Inferior parietal cortex (tissue), 1 donor: ENCODE results near the gene DLGAP1.

Experiments
- DNase-seq: peaks from one replicate; pipeline ENCODE4 v3.0.0-alpha.2; 2016; ENCODE audit errors: extremely low spot score

DLGAP1 gene

DNA sequence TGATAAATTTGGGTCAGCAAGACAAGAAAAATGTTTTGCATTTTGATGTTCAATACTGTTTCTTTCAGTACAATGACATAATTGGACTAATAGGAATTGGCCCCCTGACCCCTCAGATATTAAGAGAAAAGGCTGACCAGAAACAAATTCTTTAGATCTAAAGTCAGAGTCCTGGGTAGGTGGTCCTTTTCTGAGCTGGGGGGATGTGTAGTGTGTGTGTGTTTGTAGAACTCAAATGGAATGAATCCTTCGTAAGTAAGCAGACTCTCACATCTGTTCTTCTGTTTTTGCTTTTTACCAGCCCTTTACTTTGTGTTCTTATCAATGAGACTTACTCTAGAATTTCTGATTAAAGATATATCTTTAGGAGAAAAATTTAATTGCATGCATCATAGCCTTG, 677.4 kb downstream of the DLGAP1 start:
- DNase-seq = no peak

DNA sequence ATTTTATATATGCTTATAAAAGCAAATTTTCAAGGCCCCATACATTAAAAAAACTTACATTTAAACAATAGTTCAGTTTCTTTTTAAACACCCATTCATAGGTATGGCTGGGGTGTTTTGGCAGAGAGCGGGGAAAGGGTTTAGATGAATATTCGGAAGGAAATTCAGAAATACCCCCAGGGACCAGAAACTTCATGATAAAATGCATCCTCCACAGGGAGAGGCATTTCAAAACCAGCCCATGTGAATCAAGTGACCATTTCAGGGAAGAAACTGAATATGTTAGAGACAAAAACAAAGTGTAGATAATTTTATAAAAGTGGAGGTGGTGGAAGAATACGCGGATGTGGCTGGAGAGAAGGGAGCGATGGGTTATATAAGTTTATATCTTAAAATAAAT, 678.0 kb downstream of the DLGAP1 start:
- DNase-seq = no peak

- DNase-seq = no peak
These were observed 679.1 kb downstream of the DLGAP1 start for GRCh38 chr18:3775996-3776395.

DNA sequence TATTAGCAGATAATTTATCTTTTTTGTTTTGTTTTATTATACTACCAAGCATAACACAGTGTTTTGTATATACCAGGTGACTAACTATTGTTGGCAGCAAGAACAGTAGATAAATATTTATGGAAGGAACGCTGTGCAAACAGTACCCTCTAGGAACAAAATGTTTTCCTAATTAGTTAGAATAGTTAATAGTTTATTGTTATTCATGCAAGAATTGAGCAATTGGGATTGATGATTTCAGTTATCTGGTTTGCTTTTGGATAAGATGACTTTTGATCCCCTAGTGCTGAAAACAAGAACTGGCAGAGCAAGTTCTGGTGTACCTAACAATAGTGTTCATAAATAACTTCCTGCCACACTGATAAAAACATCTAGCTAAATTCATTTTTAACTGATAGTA, 681.8 kb downstream of the DLGAP1 start:
- no peak for DNase-seq

GRCh38 chr18:3771121-3771971, 683.8 kb downstream of the DLGAP1 start:
- DNase-seq = peak; percentile 83

DNA sequence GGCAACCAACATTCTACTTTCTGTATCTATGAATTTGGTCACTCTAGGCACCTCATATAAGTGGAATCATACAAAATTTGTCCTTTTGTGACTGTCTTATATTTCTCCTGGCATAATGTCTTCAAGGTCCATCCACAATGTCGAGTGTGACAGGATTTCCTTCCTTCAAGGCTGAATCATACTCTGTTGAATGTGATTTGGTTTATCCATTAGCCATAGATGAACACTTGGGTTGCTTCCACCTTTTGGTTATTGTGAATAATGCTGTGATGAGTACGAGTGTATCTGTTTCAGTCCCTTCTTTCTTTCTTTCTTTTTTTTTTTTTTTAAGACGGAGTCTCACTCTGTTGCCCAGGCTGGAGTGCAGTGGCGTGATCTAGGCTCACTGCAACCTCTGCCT, 693.8 kb downstream of the DLGAP1 start:
- DNase-seq = no peak

GRCh38 chr18:3760741-3761140, 694.4 kb downstream of the DLGAP1 start:
- DNase-seq = no peak

DNA sequence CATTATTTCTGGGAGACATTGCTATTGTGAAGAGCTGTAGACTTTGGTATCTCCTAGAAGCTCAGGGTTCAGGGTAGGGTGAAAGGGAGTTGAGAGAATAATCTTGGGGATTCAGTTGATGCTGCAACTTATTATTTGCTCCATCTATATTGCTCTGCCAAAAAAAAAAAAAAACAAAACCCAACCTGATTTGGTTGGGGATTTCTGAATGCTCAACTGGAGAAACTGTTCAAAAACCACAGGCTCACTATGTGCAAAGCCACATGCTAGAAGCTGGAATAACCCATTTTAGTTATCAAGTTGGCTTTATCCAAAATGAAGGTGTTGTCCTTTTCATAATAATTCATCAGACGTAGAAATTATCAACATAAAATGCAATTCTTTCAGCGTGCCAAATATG, 696.0 kb downstream of the DLGAP1 start:
- DNase-seq = no peak

- DNase-seq = no peak
These were observed 696.6 kb downstream of the DLGAP1 start for GRCh38 chr18:3758531-3758930.

- DNase-seq = no peak
These were observed 697.7 kb downstream of the DLGAP1 start for GRCh38 chr18:3757361-3757760.

DNA sequence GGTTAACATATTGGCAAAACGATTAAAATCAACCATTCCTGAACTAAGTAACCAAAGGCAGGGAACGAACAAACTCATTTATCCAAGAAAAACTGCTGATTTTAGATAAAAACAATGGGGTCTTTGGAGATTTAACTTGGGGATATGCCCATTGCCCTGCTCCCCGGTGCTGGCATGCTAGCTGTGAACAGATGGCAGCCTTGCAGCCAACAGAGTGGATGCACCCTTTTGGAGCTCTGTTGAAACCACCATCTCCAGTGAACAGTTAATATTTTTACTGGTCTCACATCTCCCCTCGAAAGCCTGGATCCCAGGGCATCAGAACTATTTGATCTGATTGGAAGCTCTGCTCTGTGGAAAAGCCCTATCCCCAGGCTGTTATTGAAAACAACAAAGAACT, 702.0 kb downstream of the DLGAP1 start:
- DNase-seq = no peak

DNA sequence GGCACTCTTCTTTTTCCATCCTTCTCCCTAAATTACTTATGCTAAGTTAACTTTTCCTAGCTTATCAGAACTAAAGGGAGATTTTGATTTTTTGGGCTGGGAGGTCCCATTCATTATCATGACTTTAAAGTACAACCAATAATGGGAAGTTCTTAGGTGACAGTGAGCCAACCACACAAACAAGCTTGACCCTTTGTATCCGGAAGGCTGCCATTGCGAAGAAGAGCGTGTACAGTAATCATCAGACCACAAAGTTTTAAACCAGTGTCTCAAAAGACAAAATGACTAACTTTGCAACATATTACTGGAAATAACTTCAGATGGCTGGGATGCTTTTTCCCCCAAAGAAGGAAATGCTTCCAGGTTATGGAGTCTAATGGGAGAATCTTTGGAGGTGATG, 707.0 kb downstream of the DLGAP1 start:
- no peak for DNase-seq

GRCh38 chr18:3747176-3747973, 707.7 kb downstream of the DLGAP1 start:
- no peak for DNase-seq

DNA sequence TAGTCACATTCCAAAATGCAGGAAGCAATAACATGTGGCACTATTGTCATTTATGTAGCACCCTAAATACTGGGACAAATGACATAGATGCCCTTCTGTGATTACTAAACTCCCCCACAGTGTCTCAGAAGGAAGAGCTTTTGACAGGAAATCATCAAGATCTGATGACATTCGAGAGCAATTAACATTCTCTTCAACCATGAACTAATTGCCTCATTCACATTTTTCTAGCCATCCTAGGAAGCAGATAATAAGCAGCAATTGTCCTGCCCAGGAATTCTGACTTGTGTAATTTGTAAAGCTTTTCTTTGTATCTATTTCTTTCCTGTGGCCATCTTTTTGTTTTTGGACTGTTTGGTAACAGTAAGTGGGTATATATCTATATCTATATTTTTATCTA, 712.6 kb downstream of the DLGAP1 start:
- DNase-seq = no peak

DNA sequence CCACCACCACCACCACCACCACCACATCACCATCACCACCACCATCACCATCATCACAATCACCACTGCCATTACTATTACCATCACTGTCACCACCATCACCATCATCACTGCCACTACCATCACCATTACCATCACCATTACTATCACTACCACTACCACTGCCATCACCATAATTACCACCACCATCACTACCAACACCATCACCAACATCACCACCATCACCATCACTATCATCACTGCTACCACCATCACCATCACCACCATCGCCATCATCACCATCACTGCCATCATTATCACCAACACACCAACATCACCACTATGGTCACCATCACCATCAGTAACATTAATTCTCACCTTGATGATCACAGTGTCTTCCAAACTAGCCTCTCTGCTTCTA, 713.8 kb downstream of the DLGAP1 start:
- no peak for DNase-seq

DNA sequence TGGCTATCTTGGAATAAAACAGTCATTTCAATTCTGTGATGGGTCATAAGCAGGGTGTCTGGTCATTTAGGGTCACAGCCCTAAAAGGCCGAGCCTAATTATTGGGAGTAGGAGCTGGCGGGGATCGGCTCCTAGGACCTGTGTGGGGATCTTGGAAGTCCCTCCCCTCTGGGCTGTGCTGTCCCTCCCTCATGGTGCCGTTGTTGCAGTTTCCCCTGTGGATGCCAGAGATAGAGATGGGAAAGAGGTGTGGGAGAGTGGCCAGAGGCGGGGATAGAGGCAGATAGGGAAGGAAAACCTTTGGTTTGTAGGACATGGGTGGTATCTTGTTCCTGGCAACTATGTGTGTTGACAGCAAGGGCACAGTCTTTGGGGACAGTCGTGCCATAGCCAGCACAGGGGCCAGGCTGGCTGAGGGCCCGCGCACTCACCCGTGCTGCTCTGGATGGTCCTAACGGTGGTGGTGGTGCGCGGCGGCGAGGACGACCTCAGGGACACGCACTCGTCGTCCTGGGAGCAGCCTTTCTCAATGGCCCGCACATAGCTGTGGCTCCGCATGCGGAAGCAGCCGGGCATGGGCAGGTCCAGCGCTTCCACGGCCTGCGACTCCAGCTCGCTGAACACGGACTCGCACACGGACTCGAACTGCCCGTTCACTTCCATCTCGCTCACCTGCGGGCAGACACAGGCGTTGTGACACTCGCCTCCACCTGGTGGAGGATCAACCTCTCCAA, 726.2 kb downstream of the DLGAP1 start:
- no peak for DNase-seq

DNA sequence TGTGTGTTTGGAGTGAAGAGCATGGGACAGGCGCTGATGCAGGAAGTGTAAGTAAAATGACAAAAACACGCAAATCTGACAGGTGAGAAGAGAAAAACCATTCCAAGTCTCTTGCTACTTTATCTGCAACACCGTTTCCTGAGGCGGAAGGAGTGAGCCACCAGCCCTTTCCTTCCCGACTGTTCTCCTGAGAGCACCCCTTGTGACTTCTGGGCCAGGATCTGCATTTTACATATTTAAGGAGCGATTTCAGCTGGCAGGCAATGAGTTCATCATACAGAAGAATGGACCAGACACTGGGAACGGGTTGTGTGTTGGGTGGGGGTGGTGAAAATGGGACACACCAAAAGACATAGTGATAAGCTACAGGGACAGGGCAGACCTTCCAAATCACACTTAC, 727.8 kb downstream of the DLGAP1 start:
- no peak for DNase-seq

DNA sequence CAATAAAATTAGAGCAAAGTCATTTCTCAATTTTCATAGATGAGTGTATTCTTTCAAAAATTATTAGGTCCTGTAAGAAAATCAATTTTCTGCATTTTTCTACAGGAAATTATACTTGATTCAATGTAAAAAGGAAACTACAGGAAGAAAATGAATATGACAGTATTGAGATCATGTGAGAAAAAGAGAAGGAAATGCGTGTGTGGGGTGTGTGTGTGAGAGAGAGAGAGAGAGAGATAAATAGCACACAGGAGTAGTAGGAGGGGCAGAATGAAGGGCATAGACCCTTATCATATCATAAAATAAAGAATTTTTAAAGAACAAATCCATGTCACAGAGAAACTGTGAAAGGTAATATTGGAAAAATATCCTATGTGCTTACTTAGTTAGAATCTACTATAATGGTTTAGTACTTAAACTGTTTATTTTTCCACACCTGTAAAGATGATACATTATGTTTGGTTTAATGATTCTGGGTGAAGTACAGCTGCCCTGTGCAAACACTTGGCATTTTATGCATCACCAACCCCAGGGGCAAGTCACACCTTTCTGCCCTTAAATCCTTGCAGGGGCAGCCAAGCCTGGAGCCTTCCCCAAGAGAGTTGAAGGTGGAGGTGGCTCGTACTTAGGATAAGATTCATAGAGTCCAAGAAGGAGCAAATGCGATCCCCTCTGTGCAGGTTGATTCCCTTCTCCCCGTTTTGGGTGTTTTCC, 728.7 kb downstream of the DLGAP1 start:
- DNase-seq = no peak

- DNase-seq = no peak
These were observed 730.0 kb downstream of the DLGAP1 start for GRCh38 chr18:3725115-3725514.

DNA sequence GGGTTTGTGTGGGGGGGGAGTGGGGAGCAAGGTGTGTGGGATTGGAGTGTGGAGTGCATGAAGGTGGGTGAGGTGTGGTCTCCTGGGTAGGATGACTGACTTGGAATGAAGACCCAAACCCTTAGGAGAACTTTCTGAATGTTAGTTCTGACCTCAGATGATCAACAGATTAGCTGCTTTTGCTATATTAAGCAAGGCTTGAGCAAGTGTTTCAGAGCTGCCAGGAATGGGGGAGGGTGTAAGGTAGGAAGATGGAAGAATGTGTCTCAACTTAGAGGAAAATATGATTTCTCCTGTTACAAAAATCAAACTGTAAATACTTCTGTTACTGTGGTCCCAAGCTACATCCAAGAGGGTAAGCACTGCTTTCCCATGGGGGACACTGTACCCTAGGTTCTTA, 731.6 kb downstream of the DLGAP1 start:
- DNase-seq = no peak

DNA sequence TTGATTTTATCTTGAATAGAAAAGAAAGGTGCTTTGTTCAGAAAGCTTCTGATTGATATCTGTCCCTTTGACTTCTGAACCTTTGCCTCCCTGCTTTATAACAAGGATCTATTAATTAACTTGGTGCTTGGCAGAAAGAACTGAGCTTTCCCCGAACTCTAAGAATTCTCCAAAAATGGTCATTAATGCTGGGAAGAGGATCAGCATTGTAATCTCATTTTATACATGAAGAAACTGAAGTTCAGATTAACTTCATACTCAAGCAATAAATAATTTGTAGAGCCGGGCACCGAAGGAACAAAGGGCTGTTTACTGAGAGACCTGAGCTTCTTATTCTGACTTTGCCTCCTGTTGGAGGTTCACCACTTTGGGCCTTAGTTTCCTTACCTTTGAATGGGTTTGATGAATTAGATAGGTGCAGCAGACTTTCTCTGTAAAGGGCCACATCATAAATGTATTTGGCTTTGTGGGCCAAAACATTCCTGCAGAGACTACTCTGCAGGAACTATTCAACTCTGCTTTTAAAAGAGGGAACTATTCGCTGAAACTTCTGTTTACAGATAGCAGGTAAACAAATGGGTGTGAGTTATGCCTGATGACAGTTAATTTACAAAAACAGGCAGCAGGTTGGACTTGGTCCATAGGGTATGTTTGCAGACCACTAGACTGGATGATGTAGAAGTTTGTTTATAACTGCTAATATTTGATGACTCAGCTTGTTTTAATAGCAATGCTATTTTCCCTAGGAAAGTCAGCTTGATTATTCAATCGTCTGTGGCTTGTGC, 732.3 kb downstream of the DLGAP1 start:
- DNase-seq = no peak
